ENCODE measurements around the gene RAB40B. TPM values are rescaled to one million over a fixed set of nuclear protein-coding genes. Genes with fewer than 3 reads are reported as not detected.

The RAB40B gene
- total and polyA plus RNA-seq, 2 of the 13 experiments (the other 11 are each of a cell fraction or from before 2014, with no cell fraction given), result 6.2 to 6.5 TPM

- no peak for TF ChIP-seq ZXDC (CRISPR knock-in tag; IDR thresholded peaks at IDR 0.05)
- peak; percentile 98 for TF ChIP-seq ZNF431 (CRISPR knock-in tag; IDR thresholded peaks at IDR 0.05; ENCODE audit: borderline replicate concordance, low read depth)
- no peak; the same call in 1 of the 2 replicates for TF ChIP-seq NFE2 (CRISPR knock-in tag; IDR thresholded peaks at IDR 0.05)
- no peak for TF ChIP-seq U2AF2 (IDR thresholded peaks at IDR 0.05; ENCODE audit: low read depth, low read length)
- TF ChIP-seq ZNF382 (CRISPR knock-in tag; IDR thresholded peaks at IDR 0.05; ENCODE audit: borderline replicate concordance), result no peak
- TF ChIP-seq ZNF746 (CRISPR knock-in tag; IDR thresholded peaks at IDR 0.05), result peak; percentile 98
- peak; percentile 99 for TF ChIP-seq ZNF276 (CRISPR knock-in tag; IDR thresholded peaks at IDR 0.05; ENCODE audit: low read depth)
- TF ChIP-seq ZNF335 (CRISPR knock-in tag; IDR thresholded peaks at IDR 0.05), result peak; percentile 97
- TF ChIP-seq NFKBIZ (CRISPR knock-in tag; IDR thresholded peaks at IDR 0.05), result peak; percentile 99
- peak; percentile 99 for TF ChIP-seq RXRB (CRISPR knock-in tag; IDR thresholded peaks at IDR 0.05; ENCODE audit: borderline replicate concordance)
- peak; percentile 72; the same call in 1 of the 2 replicates for TF ChIP-seq ZNF816 (CRISPR knock-in tag; IDR thresholded peaks at IDR 0.05; ENCODE audit: borderline replicate concordance)
- TF ChIP-seq ESRRA (CRISPR knock-in tag; IDR thresholded peaks at IDR 0.05; ENCODE audit: low read depth), result peak; percentile 96
- peak; percentile 95; the same call in 1 of the 2 replicates for TF ChIP-seq CENPBD1 (CRISPR knock-in tag; IDR thresholded peaks at IDR 0.05; ENCODE audit: borderline replicate concordance, low read depth)
- TF ChIP-seq MLX (CRISPR knock-in tag; IDR thresholded peaks at IDR 0.05), result peak; percentile 99
- peak; percentile 95 for TF ChIP-seq ZNF776 (CRISPR knock-in tag; IDR thresholded peaks at IDR 0.05)
- peak; percentile 99 for TF ChIP-seq ZNF598 (CRISPR knock-in tag; IDR thresholded peaks at IDR 0.05; ENCODE audit: borderline replicate concordance)
- TF ChIP-seq ZNF367 (CRISPR knock-in tag; IDR thresholded peaks at IDR 0.05; ENCODE audit: borderline replicate concordance), result peak; percentile 93; the same call in 1 of the 2 replicates
- peak; percentile 74; the same call in 1 of the 2 replicates for TF ChIP-seq ZNF460 (CRISPR knock-in tag; IDR thresholded peaks at IDR 0.05; ENCODE audit: borderline replicate concordance)
- TF ChIP-seq KLF6 (CRISPR knock-in tag; IDR thresholded peaks at IDR 0.05), result peak; percentile 100
- no peak for TF ChIP-seq TAF15 (IDR thresholded peaks at IDR 0.05; ENCODE audit: low read depth, low read length, poor library complexity, severe bottlenecking)
- TF ChIP-seq FOXJ3 (CRISPR knock-in tag; IDR thresholded peaks at IDR 0.05; ENCODE audit: borderline replicate concordance), result peak; percentile 89
- peak; percentile 71 for TF ChIP-seq SOX13 (IDR thresholded peaks at IDR 0.05)
- TF ChIP-seq SOX13 (CRISPR knock-in tag; conservative IDR thresholded peaks at IDR 0.05 in 1 of 2, IDR thresholded peaks at IDR 0.05 in 1 of 2), result peak in 1 of 2 experiments; percentile 93; a peak in 2 of 4 replicates
Measured at GRCh38 chr17:82737967-82738877, 39.7 kb upstream of the RAB40B start (continued).
